Measurements from ENCODE around the gene MAPK10.

MAPK10 gene

DNA sequence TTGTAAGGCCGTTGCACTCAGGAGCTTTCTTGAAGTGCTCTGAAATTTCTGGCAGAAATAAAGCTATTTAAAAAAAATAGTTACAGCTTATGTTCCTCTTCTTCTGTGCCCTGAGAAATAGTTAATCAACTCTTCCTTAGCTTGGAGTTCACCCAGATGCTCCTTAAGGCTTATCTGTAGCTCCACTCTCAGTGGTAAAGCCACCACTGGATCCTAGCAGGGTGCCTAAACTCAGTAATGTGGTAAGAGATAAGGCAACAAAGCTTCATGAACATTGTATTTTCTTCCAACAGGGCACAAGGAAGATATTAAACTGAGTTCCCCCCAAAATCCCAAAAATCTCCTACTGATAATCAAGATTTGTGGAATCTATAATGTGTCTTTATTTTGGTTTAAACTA is 299.5 kb downstream of the MAPK10 start:
- no peaks in the 10 kb centered on the region for H3K36me3 ChIP-seq (ENCODE audit: control insufficient read depth in 1 of 2, insufficient read depth in 2 of 2, low read length in 2 of 2)
- H3K9ac ChIP-seq (ENCODE audit: low read depth in 1 of 2, low read length in 2 of 2) = no peak overlapping the region
- no peaks in the 10 kb centered on the region for H3K27me3 ChIP-seq (ENCODE audit: control insufficient read depth in 1 of 2, insufficient read depth in 2 of 2, low read length in 2 of 2)
- H3K9me3 ChIP-seq (ENCODE audit: control insufficient read depth in 1 of 2, low read length in 2 of 2) = no peaks in the 10 kb centered on the region
- no peak overlapping the region for H3K27ac ChIP-seq (ENCODE audit: low read depth, low read length)
- no peak overlapping the region for H3K4me3 ChIP-seq (ENCODE audit: low read depth in 1 of 2, low read length in 2 of 2)
- H3K4me1 ChIP-seq (ENCODE audit: control insufficient read depth in 1 of 2, insufficient read depth in 2 of 2, low read length in 2 of 2) = no peaks in the 10 kb centered on the region

DNA sequence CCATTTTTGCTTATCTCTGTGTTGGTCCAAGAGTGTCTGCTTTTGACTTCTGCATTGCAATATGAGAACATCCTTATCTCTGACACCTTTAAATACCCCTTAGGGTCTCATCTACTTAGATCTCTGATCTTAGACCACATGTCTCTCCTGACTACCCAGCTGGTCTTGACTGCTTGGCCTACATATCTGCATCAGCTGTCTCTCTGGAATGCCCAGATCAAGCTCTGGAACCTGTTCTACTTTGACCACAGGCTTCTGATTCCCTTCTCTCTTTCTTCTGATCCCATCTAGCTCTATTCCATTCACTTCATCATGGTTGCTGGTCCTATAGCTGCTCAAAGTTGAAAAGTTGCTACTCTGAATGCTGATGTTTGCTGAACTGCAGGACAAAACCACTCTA is 301.2 kb downstream of the MAPK10 start:
- Histone ChIP-seq H3K27me3 (ENCODE audit: control insufficient read depth in 1 of 2, insufficient read depth in 2 of 2, low read length in 2 of 2) (no peaks in the 10 kb centered on the region), H3K4me3 (ENCODE audit: low read depth in 1 of 2, low read length in 2 of 2) (no peak overlapping the region), H3K36me3 (ENCODE audit: control insufficient read depth in 1 of 2, insufficient read depth in 2 of 2, low read length in 2 of 2) (no peaks in the 10 kb centered on the region), H3K9ac (ENCODE audit: low read depth in 1 of 2, low read length in 2 of 2) (no peak overlapping the region), H3K27ac (ENCODE audit: low read depth, low read length) (no peak overlapping the region), H3K9me3 (ENCODE audit: control insufficient read depth in 1 of 2, low read length in 2 of 2) (no peaks in the 10 kb centered on the region), H3K4me1 (ENCODE audit: control insufficient read depth in 1 of 2, insufficient read depth in 2 of 2, low read length in 2 of 2) (no peaks in the 10 kb centered on the region)

DNA sequence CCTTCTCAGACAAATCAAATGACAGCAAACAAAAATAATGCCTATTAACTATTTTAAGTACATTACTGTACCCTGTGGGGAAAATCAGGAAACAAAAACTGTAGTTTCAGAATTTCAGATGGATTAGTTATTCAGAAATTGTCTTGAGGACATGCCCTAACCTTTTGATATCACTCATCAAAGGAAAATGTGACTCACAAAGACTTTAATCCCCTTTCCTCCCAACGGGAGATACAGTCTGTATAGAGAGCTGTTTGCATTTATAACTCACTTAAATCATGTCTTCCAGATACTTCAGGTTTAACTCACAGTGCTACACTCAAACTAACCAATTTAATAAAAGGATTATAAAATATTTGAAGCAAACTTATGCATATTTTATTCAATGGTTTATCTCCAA is 304.0 kb downstream of the MAPK10 start:
- Histone ChIP-seq H3K27ac (ENCODE audit: low read depth, low read length) (no peak overlapping the region), H3K4me3 (ENCODE audit: low read depth in 1 of 2, low read length in 2 of 2) (no peak overlapping the region), H3K9ac (ENCODE audit: low read depth in 1 of 2, low read length in 2 of 2) (no peak overlapping the region), H3K4me1 (ENCODE audit: control insufficient read depth in 1 of 2, insufficient read depth in 2 of 2, low read length in 2 of 2) (no peaks in the 10 kb centered on the region), H3K9me3 (ENCODE audit: control insufficient read depth in 1 of 2, low read length in 2 of 2) (no peaks in the 10 kb centered on the region), H3K27me3 (ENCODE audit: control insufficient read depth in 1 of 2, insufficient read depth in 2 of 2, low read length in 2 of 2) (no peaks in the 10 kb centered on the region), H3K36me3 (ENCODE audit: control insufficient read depth in 1 of 2, insufficient read depth in 2 of 2, low read length in 2 of 2) (no peaks in the 10 kb centered on the region)

DNA sequence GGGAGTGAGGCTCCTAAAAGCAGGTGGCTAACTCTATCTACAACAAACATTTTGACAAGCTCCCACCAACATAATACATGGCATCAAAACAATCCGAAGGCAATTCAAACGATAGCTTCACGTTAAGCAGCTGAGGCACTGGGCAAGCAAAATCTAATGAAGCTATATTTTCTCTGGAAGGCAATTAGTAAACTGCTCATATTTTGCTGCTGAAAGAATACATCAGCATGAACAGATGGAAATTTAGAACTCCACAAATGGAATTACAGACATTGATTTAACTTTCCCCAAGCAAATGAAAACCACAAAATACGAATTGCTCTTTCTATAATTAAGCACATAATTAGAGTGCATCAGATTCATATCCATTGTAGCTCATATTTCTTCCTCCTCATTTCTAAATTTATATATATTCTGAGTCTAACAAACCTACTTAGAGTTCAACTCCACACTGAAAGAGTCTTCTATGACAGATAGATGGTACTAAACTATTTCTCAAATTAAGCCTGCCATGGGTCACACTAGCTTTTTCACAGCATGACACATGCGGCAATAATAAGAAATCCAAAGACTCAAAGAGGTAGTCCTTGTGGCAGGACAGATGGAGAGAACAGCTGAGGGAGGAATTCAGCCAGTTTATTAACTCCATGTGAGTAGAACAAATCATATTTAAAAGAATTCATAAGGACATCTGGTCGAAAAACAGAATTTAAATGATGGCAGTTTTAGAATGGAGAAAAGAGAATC is 305.4 kb downstream of the MAPK10 start:
- Histone ChIP-seq H3K27me3 (ENCODE audit: control insufficient read depth in 1 of 2, insufficient read depth in 2 of 2, low read length in 2 of 2) (no peaks in the 10 kb centered on the region), H3K4me3 (ENCODE audit: low read depth in 1 of 2, low read length in 2 of 2) (no peak overlapping the region), H3K4me1 (ENCODE audit: control insufficient read depth in 1 of 2, insufficient read depth in 2 of 2, low read length in 2 of 2) (no peaks in the 10 kb centered on the region), H3K36me3 (ENCODE audit: control insufficient read depth in 1 of 2, insufficient read depth in 2 of 2, low read length in 2 of 2) (no peaks in the 10 kb centered on the region), H3K27ac (ENCODE audit: low read depth, low read length) (no peak overlapping the region), H3K9me3 (ENCODE audit: control insufficient read depth in 1 of 2, low read length in 2 of 2) (no peaks in the 10 kb centered on the region), H3K9ac (ENCODE audit: low read depth in 1 of 2, low read length in 2 of 2) (no peak overlapping the region)

DNA sequence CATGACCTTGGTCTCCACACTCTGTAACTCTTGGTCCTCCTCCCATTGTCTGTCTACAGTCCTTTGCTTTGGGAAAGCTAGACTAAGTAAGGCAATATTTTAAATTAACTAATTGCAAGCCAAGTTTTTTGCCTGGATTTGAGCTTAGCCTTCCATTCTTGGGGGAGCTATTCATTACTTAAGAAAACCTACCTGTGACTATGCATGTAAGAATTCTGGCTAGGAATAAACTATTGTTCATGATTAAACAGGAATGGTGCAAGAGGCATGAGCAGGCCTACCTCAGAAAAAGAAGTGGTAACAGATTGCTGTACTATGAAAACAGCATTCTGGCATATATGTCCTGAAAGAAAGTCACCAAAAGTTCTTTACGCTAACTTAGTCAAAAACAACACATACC is 309.4 kb downstream of the MAPK10 start:
- H3K27me3 ChIP-seq (ENCODE audit: control insufficient read depth in 1 of 2, insufficient read depth in 2 of 2, low read length in 2 of 2) = no peaks in the 10 kb centered on the region
- H3K9me3 ChIP-seq (ENCODE audit: control insufficient read depth in 1 of 2, low read length in 2 of 2) = no peaks in the 10 kb centered on the region
- no peak overlapping the region for H3K4me3 ChIP-seq (ENCODE audit: low read depth in 1 of 2, low read length in 2 of 2)

DNA sequence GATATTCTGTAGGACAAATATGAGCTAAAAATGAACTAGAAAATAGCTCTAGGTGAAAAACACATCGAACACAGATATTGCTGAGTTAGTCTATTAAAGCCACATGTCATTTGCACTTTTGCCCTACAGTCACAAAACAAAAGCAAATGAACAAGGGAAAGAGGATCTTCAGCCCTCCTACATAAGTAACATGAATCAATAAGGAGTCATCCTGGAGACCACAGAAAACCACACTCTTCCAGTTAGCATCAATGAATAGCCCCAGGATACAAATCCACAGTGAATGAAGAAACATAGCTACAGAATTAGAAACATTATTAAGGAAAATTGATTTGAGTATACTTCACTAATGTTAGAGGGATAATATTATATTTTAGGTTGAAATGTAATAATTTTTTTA is 311.4 kb downstream of the MAPK10 start:
- Histone ChIP-seq H3K9me3 (ENCODE audit: control insufficient read depth in 1 of 2, low read length in 2 of 2) (no peaks in the 10 kb centered on the region), H3K27me3 (ENCODE audit: control insufficient read depth in 1 of 2, insufficient read depth in 2 of 2, low read length in 2 of 2) (no peaks in the 10 kb centered on the region), H3K9ac (ENCODE audit: low read depth in 1 of 2, low read length in 2 of 2) (no peak overlapping the region), H3K4me3 (ENCODE audit: low read depth in 1 of 2, low read length in 2 of 2) (no peak overlapping the region), H3K27ac (ENCODE audit: low read depth, low read length) (no peak overlapping the region), H3K36me3 (ENCODE audit: control insufficient read depth in 1 of 2, insufficient read depth in 2 of 2, low read length in 2 of 2) (no peaks in the 10 kb centered on the region), H3K4me1 (ENCODE audit: control insufficient read depth in 1 of 2, insufficient read depth in 2 of 2, low read length in 2 of 2) (no peaks in the 10 kb centered on the region)

More for the DNA sequence above, 309.4 kb downstream of the MAPK10 start:
- H3K36me3 ChIP-seq (ENCODE audit: control insufficient read depth in 1 of 2, insufficient read depth in 2 of 2, low read length in 2 of 2) = no peaks in the 10 kb centered on the region
- no peak overlapping the region for H3K9ac ChIP-seq (ENCODE audit: low read depth in 1 of 2, low read length in 2 of 2)
- H3K27ac ChIP-seq (ENCODE audit: low read depth, low read length) = no peak overlapping the region
- no peaks in the 10 kb centered on the region for H3K4me1 ChIP-seq (ENCODE audit: control insufficient read depth in 1 of 2, insufficient read depth in 2 of 2, low read length in 2 of 2)

DNA sequence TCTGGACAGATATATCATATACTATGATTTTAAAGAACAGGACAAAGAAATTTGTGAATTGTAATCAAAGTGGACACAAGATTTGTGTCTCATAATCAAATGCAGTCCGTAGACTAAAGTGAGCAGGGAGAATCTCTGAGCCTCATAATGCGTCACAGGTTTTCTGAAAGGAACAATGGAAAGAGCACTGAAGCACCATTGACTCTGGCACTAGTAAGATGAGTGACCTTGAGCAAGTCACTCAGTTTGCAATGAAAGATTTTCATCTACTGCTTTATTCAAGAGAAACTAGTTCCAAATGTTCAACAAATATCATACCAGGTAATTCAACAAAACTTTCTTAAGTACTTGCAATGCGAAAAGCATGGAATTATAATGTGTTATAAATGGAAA is 315.3 kb downstream of the MAPK10 start:
- no peak overlapping the region for H3K27ac ChIP-seq (ENCODE audit: low read depth, low read length)
- H3K36me3 ChIP-seq (ENCODE audit: control insufficient read depth in 1 of 2, insufficient read depth in 2 of 2, low read length in 2 of 2) = no peaks in the 10 kb centered on the region
- H3K9me3 ChIP-seq (ENCODE audit: control insufficient read depth in 1 of 2, low read length in 2 of 2) = no peaks in the 10 kb centered on the region
- H3K4me1 ChIP-seq (ENCODE audit: control insufficient read depth in 1 of 2, insufficient read depth in 2 of 2, low read length in 2 of 2) = no peaks in the 10 kb centered on the region
- H3K27me3 ChIP-seq (ENCODE audit: control insufficient read depth in 1 of 2, insufficient read depth in 2 of 2, low read length in 2 of 2) = no peaks in the 10 kb centered on the region
- H3K9ac ChIP-seq (ENCODE audit: low read depth in 1 of 2, low read length in 2 of 2) = no peak overlapping the region
- H3K4me3 ChIP-seq (ENCODE audit: low read depth in 1 of 2, low read length in 2 of 2) = no peak overlapping the region

DNA sequence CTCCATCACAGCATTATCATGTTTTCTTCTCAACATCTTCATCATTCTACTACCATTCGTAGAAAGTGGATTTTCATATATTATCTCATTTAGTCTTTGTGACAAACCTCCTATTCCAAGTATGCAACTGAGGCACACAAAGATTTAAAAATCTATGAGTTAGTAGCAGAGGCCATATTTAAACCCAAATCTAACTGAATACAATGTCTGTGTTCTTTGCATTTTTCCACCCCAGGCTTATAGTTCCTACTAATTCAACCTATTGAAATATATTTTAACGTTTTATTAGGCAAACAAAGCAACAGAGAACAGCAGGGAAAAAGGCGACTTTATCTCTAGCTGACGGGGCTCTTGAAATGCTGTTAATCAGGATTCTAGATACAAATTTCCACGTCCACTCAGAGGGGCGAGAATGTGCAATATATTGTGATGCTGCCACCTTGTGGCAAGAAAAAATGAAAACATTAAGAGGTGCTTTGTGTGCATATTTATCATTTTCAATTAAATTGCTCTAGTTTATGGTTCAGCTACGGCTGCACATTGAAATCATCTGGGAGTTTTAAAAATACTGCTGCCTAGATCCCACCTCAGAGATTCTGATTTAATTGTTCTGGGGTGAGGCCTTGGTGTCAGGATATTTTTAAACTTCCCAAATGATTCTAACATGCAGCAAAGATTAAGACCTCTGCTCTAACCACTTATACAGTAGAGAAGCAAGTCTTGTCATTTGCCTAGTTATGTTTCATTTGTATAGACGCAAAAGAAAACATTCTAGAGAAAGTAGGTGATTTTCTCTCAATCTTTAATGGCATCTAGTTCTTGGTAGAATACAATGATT is 315.9 kb downstream of the MAPK10 start:
- H3K4me3 ChIP-seq (ENCODE audit: low read depth in 1 of 2, low read length in 2 of 2) = no peak overlapping the region
- no peaks in the 10 kb centered on the region for H3K36me3 ChIP-seq (ENCODE audit: control insufficient read depth in 1 of 2, insufficient read depth in 2 of 2, low read length in 2 of 2)
- no peak overlapping the region for H3K9ac ChIP-seq (ENCODE audit: low read depth in 1 of 2, low read length in 2 of 2)
- H3K27me3 ChIP-seq (ENCODE audit: control insufficient read depth in 1 of 2, insufficient read depth in 2 of 2, low read length in 2 of 2) = no peaks in the 10 kb centered on the region
- H3K4me1 ChIP-seq (ENCODE audit: control insufficient read depth in 1 of 2, insufficient read depth in 2 of 2, low read length in 2 of 2) = no peaks in the 10 kb centered on the region
- H3K9me3 ChIP-seq (ENCODE audit: control insufficient read depth in 1 of 2, low read length in 2 of 2) = no peaks in the 10 kb centered on the region
- H3K27ac ChIP-seq (ENCODE audit: low read depth, low read length) = no peak overlapping the region

DNA sequence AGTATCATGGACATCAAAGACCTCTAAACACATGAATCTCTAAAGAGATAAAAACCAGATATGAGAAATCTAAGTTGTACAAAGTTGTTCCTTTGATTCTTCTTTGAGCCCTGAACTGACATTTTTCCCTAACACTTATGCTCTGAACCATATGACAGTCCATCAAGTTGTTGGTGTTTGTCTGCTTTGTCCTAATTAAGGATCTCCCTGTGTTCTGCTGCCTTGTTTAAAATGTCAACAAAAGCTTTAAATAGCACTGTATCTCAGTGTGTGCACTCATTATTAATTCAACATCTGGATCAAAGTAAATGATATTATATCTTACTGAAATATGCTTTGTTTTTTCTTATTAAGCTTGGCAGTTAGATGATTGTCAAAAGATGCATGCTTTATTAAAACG is 321.8 kb downstream of the MAPK10 start:
- H3K27ac ChIP-seq (ENCODE audit: low read depth, low read length) = no peak overlapping the region
- H3K9ac ChIP-seq (ENCODE audit: low read depth in 1 of 2, low read length in 2 of 2) = no peak overlapping the region
- no peaks in the 10 kb centered on the region for H3K27me3 ChIP-seq (ENCODE audit: control insufficient read depth in 1 of 2, insufficient read depth in 2 of 2, low read length in 2 of 2)
- no peaks in the 10 kb centered on the region for H3K36me3 ChIP-seq (ENCODE audit: control insufficient read depth in 1 of 2, insufficient read depth in 2 of 2, low read length in 2 of 2)
- no peak overlapping the region for H3K4me3 ChIP-seq (ENCODE audit: low read depth in 1 of 2, low read length in 2 of 2)
- no peaks in the 10 kb centered on the region for H3K9me3 ChIP-seq (ENCODE audit: control insufficient read depth in 1 of 2, low read length in 2 of 2)
- no peaks in the 10 kb centered on the region for H3K4me1 ChIP-seq (ENCODE audit: control insufficient read depth in 1 of 2, insufficient read depth in 2 of 2, low read length in 2 of 2)

DNA sequence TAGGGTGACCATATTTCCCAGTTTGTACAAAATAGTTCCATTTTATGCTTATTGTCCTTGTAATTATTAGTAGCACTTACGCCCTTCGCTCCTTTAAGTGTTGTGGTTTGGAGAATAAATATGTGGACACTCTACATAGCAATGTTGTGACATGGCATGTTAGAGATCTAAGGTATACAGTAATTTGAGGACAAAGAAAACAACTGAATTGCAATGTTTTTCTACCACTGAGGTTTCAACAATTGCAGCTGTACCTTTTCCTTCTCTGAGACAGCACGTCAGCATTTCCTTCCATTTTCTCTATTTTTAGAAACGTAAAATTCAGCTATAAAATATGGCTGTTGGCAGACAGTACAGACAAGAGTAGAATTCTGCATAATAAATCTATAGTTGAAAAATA is 323.1 kb downstream of the MAPK10 start:
- H3K27ac ChIP-seq (ENCODE audit: low read depth, low read length) = no peak overlapping the region
- H3K27me3 ChIP-seq (ENCODE audit: control insufficient read depth in 1 of 2, insufficient read depth in 2 of 2, low read length in 2 of 2) = no peaks in the 10 kb centered on the region
- H3K4me3 ChIP-seq (ENCODE audit: low read depth in 1 of 2, low read length in 2 of 2) = no peak overlapping the region

More for the DNA sequence above, 323.1 kb downstream of the MAPK10 start:
- Histone ChIP-seq H3K36me3 (ENCODE audit: control insufficient read depth in 1 of 2, insufficient read depth in 2 of 2, low read length in 2 of 2) (no peaks in the 10 kb centered on the region), H3K4me1 (ENCODE audit: control insufficient read depth in 1 of 2, insufficient read depth in 2 of 2, low read length in 2 of 2) (no peaks in the 10 kb centered on the region), H3K9me3 (ENCODE audit: control insufficient read depth in 1 of 2, low read length in 2 of 2) (no peaks in the 10 kb centered on the region), H3K9ac (ENCODE audit: low read depth in 1 of 2, low read length in 2 of 2) (no peak overlapping the region)
